Measurements from ENCODE around the gene ZC3H11A. TPM values are rescaled to one million over a fixed set of nuclear protein-coding genes. Genes with fewer than 3 reads are reported as not detected.

Gene ZC3H11A
- total and polyA plus RNA-seq, 5 donors from 2014 or later, result 34.4 to 78.1 (median 42.7) TPM

GRCh38 chr1:203843435-203843834 lies 48.0 kb downstream of the ZC3H11A start:
- Mint-ChIP-seq H3K4me3 (no peak overlapping the region), H3K27ac (no peak overlapping the region), H3K36me3 (peaks cover 41% of the 10 kb centered on the region), H3K27me3 (no peaks in the 10 kb centered on the region), H3K4me1 (no peaks in the 10 kb centered on the region), H3K9me3 (no peaks in the 10 kb centered on the region)
- H3K36me3 ChIP-seq (ENCODE audit: control insufficient read depth, insufficient read depth, low read length), result peaks cover 75% of the 10 kb centered on the region
- H3K9me3 ChIP-seq (ENCODE audit: control insufficient read depth in 2 of 2, low read length in 2 of 2), result no peaks in the 10 kb centered on the region
- H3K27me3 ChIP-seq (ENCODE audit: control insufficient read depth, insufficient read depth, low read length), result no peaks in the 10 kb centered on the region
- H3K4me3 ChIP-seq (ENCODE audit: low read depth, low read length), result no peak overlapping the region
- no peak for DNase-seq
- H3K4me1 ChIP-seq (ENCODE audit: control insufficient read depth, insufficient read depth, low read length, poor library complexity, severe bottlenecking), result no peaks in the 10 kb centered on the region
- no peak for ATAC-seq (ENCODE audit: low read depth in 2 of 2)
- no peak overlapping the region for H3K27ac ChIP-seq (ENCODE audit: insufficient read depth, low read length, poor library complexity, severe bottlenecking)

Other genes starting within 250 kb of the ZC3H11A start
- 149 TPM for gene ATP2B4, start 168.8 kb upstream of the ZC3H11A start, total RNA-seq
- gene ATP2B4, start 168.8 kb upstream of the ZC3H11A start, polyA plus RNA-seq, result 10 to 100 TPM; 25.8 to 39.6 (median 31.7) TPM
- gene LAX1, start 30.4 kb upstream of the ZC3H11A start, total RNA-seq, result 53.0 TPM
- gene LAX1, start 30.4 kb upstream of the ZC3H11A start, polyA plus RNA-seq, result 10 to 100 TPM; 33.5 to 43.2 (median 37.6) TPM
- gene ZBED6, start within 50 bp of the ZC3H11A start, total RNA-seq, result 31.0 TPM
- gene ZBED6, start within 50 bp of the ZC3H11A start, polyA plus RNA-seq, result under 1 TPM; 0.22 to 0.79 (median 0.55) TPM
- gene SNRPE, start 66.0 kb downstream of the ZC3H11A start, total RNA-seq, result 40.1 TPM
- gene SNRPE, start 66.0 kb downstream of the ZC3H11A start, polyA plus RNA-seq, result 100 to 1,000 TPM; 197 to 324 (median 265) TPM